Activated T-helper 1 cell treated with anti-CD3 and anti-CD28 coated beads, Interleukin-2, amount 50 U/mL, for 16 hours (primary cell): Measurements from ENCODE around the gene PSMG3.

ENCODE experiments used
- DNase-seq, 2 donors: peaks; one replicate each; pipeline ENCODE4 v3.0.0-alpha.2; 2020; ENCODE audit warnings: low read depth in 1 of 2, low spot score in 1 of 2

The PSMG3 gene

DNA sequence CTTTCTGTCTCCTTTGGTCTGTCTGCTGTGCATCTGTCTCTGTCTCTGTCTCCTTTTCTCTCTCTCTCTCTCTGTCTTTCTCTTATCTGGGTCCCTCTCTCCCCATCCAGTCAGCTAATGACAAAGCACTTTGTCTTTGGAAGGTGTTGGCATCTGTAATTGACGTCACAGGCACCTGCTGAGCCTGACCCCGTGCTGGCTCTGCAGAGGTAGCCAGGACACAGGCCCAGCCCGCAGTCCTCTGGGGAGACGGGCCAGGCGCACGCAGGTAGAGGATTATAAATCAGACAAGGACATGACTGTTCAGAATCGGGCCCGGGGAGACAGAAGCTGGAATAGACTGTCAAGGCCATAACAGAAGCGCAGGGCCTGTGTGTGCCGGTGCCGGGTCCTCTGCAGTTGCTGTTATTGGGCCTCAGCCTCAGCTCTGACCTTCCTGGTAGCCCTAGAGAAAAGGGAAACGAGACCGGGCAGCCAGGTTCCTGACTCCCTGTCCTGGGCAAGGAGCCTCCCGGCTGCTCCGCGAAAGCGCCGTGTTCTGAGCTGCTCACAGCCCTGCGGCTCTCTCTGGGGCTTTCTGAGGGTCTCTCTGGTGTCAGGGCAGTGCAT lies 10.7 kb upstream of the PSMG3 start:
- no peak for DNase-seq

DNA sequence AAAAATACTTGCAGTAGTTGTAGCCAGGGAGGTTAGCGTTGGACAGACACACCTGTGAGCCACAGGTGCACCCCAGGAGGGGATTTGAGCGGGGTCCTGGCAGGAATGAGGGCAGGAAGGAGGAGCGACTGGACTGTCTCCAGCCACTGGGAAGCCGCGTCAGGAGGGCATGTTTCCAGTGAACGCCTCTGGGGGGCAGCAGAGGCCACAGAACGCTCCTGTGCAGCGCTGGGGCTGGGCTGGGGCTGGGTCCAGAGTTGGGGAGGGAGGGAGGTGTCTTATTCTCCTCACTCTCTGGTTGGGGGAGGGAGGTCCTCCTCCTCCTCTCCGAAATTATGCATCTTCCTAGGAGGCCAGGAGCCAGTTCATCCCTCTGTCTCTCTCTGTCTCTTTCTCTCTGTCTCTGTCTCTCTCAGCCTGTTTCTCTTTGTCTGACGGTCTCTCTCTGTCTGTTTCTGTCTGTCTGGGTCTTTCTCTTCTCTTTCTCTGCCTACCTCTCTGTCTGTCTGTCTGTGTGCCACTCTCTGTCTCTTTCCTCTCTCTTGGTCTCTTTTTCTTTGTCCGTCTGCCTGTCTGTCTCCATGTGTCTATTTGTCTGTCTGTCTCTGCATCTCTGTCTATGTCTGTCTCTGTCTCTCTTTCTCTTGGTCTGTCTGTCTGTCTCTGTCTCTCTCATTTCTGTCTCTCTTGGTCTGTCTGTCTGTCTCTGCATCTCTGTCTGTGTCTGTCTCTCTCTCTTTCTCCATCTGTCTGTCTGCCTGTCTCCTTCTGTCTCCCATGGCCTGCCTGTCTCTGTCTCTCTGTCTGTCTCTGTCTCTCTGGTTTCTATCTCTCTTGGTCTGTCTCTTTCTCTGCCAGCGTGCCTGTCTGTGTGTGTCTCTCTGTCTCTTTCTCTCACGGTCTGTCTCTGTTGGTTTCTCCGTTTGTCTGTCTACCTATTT lies 9.9 kb upstream of the PSMG3 start:
- peak; percentile 48 to 60 for DNase-seq

DNA sequence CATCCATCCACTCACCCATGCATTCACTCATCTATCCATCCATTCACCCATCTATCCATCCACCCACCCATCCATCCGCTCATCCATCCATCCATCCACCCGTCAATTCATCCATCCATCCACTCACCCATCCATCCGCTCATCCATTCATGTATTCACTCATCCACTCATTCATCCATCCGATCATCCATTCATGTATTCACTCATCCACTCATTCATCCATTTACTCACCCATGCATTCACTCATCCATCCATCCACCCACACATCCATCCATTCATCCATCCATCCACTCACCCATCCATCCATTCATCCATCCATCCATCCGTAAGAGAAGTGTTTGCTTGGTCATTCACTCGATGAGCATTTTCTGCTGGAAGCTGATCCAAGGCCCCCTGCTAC lies 8.7 kb upstream of the PSMG3 start:
- no peak for DNase-seq

DNA sequence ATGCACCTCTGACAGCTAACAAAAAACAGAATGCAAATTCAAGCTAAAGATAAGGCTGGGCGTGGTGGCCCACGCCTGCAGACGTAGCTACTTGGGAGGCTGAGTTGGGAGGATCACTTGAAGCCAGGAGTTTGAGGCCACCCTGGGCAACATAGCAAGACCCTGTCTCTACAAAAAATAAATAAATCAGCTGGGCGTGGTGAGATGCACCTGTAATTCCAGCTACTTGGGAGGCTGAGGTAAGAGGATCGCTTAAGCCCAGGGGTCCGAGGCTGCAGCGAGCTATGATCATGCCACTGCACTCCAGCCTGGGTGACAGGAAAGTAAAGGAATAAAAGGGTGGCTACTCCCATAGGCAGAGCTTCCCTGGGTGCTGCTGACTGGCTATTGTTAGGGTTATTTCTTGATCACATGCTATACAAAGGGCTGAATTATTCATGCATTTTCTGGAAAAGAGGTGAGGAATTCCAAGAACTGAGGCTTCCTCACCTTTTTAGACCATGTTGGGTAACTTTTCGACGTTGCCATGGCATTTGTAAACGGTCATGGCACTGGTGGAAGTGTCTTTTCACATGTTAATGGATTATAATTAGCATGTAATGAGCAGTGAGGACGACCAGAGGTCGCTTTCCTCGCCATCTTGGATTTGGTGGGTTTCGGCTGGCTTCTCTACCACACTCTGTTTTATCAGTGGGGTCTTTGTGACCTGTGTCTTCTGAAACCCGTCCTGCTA lies 6.9 kb upstream of the PSMG3 start:
- DNase-seq, result no peak

DNA sequence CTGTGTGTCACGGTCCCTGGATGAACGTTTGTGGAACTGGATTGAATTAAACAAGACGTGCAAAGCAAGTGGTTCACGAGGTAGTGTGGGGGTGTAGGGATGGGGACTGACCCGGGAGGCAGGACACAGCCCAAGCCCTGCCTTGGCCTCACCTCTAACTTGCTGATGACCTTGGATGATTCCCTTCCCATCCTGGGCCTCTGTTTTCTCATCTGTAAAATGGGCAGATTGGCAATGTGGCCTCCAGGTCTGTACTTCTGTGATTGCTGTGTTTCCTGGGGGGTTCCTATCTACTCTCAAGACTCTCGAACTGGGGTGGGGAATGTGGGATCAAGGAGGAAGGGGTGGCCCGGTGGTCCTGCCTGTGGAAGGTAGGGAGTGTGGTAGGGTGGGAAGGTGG lies 6.0 kb upstream of the PSMG3 start:
- no peak for DNase-seq

DNA sequence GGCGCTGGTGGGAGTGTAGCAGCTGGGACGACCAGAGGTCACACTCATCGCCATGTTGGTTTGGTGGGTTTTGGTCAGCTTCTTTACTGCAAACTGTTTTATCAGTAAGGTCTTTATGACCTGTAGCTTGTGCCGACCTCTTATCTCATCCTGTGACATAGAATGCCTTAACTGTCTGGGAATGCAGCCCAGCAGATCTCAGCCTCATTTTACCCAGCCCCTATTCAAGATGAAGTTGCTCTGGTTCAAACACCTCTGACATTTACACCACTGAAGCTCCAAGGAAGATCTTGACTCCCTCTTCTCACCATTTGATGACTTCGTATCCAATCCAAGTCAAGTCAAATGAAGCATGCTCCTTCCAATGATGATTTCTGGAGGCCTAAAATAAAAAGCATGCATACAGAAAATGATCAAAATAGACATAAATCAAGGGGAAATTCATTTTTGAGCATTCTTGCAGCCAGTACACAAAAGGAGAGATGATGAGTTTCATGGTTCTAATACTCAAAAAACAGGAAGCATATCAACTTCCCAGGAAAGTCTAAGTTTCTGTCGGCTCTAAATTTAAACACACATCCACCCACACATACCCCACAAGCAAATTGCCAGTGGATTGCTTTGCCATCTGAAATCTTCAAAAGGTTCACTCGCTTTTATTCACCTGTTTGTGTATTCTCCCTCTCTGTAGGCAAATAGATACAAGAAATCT lies 2.4 kb upstream of the PSMG3 start:
- no peak for DNase-seq

DNA sequence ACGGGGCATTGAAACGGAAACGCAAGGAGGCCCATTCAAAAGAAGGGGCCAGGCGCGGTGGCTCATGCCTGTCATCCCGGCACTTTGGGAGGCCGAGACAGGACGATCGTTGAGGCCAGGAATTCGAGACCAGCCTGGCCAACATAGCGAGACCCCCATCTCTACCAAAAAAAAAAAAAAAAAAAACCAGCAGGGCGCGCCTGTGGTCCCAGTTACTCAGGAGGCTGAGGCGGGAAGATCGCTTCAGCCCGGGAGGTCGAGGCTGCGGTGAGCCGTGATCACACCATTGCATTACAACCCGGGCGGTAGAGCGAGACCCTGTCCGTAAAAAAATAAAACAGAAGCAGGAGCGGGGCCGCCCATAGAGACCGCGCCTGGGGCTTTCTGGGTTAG lies 396 bp downstream of the PSMG3 start:
- DNase-seq, result no peak

DNA sequence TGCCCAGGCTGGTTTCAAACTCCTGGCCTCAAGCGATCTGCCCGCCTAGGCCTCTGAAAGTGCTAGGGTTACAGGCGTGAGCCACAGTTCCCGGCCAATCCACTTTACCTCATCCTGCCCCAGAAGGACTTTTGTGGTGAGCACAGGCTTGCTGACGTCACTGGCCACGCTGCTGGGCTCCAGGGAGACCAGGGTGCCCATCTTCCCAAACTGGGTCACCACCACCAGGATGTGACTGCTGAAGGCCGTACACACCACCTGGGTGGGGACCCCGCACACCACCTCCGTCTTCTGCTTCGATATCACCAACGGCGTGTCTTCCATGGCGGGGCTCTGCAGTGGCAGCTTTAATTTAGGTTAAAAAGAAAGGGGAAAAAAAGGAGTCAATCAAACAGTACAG lies 816 bp downstream of the PSMG3 start:
- DNase-seq, result no peak

DNA sequence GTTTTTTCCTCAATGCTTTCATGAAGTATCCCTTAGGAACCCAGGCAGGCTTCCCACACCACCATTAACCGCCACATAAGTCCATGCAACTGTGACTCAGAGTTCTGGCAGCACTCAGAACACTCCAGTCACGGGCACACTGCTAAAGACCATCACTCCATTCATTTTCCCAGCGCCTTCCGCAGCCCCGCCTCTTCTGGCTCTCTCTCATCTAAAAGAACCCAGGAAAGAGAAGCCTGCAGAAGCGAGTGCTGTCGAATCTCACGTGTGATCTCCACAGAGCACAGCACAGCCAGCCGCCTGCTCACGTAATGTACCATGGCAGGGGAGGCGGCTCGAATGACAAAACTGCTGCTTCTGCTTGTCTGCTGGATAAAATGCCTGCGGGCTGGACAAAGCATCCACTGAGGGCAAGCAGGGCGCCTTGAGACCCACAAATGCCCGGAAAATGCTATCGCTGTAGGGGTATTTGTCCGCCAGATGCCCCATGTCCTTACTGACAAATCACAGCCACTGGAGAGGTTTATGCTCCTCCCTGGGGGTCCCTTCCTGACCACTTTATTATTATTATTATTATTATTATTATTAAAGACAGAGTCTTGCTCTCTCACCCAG lies 1.8 kb downstream of the PSMG3 start:
- DNase-seq, result no peak

DNA sequence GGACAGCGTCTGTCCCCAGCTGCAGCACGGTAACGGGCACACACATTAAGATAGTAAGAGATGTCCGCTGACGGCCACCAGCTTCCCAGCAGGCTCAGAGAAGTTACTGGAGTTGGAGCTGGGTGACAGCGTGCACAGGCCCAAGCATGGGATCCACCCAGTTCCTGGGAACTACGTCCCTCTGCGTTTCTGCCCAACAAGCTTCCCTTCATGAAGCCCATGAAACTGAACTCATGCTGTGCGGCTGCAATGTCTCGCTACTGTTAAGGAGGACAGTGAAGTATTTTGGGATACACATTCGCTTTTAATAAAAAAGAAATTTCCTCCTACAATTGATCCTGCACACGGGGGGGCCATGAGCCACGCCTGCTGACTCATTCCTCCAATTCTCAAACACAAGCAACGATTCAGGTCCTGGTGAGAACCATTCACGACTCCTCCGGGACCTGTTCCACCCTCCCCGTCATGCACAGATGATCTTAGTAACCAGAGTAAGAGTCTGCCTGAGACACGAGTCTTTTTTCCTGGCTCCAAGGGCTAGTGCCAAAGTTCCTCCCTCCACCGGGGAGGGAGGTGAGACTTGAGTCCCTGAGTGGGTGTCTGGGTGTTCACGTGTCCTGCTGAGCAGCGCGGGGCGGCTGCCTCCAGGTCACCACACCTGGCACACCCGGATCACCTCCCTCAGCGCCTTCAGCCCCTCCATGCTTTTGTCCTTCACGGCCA lies 2.6 kb downstream of the PSMG3 start:
- DNase-seq, result no peak

DNA sequence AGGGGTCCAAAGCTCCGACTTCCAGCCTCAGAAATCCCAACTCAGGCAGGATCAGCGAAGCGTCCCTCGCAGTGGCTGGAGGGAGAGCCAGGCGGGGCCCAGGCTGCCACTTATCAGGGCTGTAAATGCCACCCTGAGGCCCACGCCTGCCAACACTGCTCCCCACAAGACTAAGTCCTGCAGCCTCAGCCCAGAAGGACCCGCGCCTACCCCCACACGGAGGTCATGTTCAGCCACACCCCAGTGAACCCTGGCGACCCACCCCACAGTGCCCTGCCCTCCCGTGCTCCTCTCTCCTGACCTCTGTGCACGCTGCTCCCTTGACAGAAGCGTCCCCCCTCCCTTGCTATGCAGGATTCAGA lies 3.2 kb downstream of the PSMG3 start:
- no peak for DNase-seq

DNA sequence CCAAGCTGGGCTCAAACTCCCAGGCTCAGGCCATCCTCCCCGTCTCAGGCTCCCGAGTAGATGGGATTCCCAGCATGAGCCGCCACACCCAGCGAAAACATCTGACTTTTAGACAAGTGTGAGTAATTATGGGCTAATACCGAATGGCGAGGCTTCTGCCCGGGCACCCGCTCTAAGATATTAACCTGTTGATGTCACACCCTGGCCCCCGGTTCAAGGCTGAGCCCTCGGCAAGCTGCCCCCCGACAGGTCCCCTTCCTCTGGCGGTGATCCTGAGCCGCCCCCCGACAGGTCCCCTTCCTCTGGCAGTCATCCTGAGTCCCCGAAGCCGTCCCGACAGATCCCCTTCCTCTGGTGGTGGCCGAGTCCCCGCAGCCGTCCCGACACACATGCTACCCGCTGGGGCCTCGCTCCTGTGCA lies 5.2 kb downstream of the PSMG3 start:
- DNase-seq, result no peak

DNA sequence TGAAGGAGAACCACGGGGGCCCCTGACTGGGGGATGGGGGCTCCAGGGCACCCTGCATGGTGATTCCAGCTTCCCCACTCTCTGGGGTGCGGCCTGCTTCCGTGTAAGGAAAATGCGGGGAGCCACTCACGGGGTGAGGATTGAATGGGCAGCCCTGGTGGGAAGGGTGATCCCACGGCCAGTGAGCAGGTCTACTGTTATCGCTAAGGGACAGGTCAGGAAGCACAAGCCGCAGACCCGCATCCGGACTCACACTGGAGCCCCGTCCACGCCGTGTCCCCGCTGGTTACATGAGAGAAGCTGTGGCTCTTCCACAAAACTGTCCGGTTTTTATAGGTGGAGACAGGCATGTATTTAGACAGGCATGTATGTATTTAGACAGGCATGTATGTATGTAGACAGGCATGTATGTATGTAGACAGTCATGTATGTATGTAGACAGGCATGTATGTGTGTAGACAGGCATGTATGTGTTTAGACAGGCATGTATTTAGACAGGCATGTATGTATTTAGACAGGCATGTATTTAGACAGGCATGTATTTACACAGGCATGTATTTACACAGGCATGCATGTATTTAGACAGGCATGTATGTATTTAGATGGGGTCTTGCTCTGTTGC lies 5.7 kb downstream of the PSMG3 start:
- DNase-seq, result no peak

DNA sequence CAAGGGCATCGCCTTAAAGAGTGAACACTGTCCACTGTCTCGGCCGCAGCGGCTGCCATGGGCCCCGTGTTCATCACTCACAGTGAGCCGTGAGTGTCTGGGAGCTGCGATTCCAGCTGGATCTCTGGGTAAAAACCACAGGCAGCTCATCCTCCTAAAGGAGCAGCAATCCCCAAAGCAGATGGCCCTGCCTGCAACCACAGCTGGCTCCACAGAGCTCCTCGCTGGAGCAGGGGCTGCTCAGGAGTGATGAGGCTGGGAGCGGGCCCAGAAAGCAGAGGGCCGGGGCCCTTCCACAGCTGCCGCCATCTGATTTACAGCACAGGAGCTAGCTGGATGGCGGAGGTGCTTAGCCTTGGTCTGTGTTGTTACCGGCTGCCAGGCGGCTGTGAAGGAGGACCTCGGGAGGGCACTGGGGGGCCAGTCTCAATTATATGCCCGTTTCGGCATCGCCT lies 7.2 kb downstream of the PSMG3 start:
- DNase-seq, result no peak

DNA sequence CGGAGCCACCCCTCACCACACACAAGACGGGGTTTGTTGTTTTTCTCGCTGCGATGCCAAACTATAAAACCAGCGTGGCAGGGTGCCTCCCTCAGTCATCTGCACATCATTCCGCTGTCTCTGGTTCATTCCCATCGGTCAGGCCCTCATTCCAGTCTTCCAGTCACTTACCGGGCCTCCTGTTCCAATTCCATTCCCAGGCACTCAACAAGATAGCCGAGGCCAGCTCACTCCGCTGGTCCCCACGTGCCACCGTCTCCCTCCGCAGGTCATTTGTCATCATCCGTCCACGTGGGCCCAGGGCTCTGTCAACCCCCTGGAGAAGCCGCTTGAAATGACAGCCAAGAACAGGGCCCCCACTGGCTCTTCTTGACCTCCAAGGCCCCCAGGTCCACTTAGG lies 7.7 kb downstream of the PSMG3 start:
- no peak for DNase-seq

DNA sequence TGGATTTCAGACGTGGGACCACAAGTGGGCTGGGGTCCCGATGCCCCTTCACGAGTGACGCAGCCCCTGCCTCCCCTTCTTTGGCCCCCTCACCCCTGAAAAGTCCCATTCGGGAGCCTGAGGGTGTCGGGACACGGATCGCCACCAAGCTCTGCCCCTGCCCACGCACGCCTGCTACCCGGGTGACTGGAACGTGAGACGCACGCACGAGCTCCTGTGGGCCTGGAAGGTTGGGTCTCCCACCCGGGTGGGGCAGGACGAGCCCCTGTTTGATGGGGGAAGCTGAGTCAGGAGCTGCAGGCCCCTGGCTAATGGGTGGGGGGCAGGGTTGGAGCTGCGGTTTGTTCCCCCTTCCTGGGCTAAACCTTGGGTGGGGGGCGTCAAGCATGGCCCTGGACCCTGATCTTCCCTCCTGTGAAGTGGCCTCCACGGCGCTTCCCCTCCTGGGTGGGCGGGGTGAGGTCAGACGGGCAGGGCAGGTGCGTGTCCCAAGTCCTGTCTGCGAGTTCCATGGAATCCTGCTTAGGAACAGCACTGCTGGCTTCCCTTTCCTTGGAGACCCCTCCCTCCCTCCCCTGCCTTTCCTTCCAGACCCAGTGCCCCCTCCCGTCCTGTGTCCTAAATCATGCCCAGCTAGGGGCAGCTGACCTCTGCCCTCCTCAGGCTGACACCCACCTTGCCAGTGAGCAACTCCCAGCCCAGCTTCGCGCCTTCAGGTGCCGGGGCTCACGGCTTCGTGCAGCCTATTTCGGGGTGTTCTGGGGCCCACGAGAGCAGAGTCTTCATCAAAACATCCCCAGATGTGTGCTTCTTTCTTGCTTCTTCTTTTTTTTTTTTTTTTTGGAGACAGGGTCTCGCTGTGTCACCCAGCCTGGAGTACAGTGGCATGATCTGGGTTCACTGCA lies 8.5 kb downstream of the PSMG3 start:
- no peak for DNase-seq

DNA sequence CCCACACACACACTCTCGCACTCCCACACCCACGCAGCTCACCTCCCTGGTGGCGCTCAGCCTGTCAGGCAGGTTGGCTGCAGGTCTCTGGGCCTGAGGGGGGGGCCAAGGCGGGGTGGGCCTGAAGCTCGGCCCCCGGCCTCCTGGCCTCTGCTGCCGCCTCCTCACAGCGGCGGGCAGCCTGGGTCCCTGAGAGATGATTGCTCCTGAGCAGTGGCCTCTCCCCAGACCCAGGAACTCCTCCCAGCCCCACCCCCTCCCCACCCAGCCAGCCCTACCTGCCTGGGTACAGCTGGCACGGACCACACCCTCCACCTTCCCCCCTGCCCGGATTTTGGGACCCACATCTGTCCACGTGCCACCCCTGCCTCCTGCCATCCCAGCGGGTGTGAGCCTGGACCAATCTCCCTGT lies 9.2 kb downstream of the PSMG3 start:
- DNase-seq, result no peak

DNA sequence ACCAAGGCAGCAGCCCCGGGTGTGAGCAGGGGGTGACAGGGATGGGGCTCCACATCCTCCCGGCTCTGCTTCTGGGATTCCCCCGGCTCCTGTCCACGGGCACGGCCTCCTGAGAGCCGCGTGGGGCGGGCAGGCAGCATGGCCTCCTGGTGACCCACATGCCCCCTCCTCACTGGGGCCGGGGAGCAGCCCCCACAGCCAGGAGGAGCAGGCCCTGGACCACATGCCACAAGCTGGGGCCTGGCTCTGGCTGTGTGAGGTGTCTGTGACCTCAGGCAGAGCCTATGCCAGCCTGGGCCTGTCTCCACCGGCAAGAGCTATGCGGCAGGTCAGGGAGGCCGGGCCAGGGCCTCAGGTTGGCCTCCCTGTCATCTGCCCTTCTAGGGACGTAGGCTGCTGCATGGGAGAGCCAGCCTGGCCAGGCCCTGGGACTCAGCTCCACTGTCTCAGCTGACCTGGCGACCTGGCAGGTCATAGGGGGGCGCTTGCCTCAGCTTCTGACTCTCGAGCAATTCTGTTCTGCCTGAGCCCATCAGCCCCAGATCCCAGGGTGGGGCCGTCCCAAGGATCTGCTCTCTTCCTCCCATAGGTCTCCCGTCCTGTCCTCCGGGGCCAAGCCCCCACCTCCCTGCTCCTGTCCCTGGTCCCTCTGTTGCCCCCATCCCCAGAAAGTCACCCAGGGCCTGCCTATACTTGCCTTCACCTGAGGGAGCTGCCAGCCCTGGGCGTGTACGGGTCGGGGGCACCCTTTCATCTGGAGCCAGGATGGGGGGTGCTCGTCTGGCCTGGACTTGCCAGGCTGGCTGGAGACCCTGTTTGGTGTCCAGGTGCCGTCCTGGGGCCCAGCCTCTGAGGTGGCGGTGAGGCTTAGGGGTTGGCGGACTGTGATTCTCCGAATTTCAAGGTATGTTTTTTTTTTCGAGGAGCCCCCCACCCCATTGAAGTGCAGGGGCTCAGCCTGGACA lies 9.9 kb downstream of the PSMG3 start:
- DNase-seq, result no peak
